ENCODE results near the gene NEURL1.

NEURL1 gene

DNA sequence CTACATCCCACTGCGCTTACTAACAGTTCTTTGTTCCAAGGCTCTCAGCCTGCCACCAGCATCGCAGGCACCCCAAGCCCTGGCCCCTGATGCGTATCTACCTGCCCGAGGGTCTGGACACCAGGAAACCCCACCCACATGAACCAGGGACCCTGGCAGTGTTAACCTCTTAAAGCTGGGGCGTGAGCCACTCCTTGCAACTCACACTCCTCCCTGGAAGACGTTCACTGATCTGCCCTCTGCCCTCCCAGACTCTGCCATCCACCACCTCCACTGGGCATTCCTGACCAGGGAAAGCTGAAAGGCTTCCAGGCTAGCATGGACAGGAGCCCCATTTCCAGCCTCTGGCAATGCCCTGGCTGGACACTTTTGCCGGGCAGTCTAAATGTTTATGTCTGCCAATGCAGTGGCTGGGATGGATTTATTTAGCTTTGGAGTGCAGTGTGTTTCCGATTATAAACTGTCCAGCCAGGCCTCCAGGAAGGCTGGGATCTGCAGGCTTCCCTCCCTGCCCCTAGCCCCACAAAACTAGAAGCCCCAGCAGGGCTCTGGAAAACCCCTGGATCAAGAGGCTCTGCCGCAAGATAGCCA lies 117.5 kb downstream of the NEURL1 start:
- no peak for DNase-seq

DNA sequence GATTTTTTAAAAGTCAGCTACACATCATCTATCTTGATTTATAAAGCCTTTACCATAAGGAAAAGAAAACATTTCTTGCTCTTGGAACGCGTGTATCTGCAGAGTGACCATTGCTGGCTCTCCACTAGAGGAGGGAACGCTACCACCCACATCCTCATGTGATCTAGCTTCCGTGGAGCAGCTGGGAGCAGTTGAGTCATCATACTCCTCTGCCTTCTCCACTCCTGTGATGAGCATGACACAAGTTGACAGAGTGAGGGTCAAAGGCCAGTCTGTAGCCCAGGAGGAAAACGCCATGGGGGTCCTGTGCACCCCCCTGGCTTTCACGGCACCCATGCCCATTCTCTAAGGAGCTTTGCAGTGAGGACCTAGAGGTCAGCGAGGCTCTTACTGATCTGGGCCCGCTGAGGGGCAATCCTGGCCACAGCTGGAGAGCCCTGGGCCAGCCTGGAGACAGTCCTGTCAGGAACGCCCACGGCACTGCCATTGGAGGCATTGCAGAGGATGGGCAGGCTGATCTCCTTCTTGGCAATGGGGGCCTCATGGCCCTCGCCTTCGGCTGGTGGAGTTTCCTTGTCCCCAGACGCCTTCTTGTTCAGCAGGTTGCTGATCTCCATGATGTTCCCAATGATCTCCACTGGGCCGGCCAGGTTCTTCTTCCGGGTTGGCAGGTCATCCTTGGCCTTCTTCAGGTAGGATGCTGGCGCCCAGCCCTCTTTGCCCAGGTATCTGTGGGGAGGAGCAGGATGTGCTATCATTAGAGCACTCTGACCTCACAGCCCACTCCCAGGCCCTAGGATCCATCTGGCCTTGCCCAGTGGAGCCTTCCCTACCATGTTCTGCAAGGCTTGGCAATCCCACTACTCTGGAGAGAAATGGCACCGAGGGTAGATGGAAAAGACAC lies 119.2 kb downstream of the NEURL1 start:
- DNase-seq = no peak

DNA sequence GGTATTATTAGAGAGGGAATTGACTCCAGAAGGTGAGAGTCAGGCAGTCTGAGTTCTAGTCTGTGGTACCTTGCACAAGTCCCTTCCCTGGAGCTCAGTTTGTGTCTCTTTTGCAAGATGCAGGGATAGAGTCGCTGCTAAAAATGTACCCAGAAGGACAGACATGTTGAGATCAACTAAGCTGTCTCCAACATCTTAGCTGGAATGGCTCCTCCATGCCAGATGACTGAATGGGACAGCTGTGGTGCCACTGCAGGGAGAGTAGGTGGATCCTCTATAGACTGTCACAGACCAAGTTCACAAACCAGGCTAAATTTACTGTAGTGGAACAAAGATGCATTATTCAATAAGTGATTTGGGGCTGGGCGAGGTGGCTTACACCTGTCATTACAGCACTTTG lies 120.1 kb downstream of the NEURL1 start:
- no peak for DNase-seq

DNA sequence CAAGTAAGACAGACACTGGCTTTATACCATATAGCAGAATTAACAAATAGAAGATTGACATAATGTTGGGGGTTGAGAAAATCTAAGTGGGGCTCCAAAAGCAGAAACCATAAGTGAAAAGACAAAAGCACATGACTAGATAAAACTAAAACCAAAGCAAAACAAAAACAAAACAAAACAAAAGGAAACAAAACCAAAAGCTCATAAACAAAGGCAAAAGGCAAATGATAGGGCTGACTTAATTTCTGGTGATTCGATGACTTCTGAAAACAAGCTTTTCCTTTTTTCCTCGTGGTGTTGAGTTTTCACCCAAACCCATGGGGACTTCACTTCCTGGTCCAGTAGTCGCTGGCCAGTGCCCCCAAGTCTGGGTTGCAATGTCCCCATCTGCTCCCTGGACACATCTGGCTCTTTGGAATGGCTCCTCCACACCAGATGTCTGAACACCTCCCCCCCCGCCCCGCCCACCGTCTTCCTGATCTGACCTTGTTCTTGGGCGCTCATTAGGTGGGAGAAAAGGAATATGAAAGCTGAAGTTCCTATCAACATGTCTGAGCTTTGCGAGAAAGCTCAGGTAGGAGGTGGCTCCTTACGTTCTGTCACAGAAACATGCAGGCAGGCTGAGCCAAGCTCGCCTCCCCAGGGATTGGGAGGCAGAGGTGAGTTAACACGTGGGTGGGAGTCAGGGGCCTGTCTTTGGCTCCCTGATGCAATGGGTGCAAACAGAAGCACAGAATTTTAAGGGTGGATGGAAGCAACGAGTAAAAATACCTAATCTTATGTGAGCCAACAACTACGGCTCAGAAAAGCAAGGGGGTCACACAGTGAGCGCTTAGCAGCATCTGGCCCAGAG lies 121.0 kb downstream of the NEURL1 start:
- DNase-seq = no peak

DNA sequence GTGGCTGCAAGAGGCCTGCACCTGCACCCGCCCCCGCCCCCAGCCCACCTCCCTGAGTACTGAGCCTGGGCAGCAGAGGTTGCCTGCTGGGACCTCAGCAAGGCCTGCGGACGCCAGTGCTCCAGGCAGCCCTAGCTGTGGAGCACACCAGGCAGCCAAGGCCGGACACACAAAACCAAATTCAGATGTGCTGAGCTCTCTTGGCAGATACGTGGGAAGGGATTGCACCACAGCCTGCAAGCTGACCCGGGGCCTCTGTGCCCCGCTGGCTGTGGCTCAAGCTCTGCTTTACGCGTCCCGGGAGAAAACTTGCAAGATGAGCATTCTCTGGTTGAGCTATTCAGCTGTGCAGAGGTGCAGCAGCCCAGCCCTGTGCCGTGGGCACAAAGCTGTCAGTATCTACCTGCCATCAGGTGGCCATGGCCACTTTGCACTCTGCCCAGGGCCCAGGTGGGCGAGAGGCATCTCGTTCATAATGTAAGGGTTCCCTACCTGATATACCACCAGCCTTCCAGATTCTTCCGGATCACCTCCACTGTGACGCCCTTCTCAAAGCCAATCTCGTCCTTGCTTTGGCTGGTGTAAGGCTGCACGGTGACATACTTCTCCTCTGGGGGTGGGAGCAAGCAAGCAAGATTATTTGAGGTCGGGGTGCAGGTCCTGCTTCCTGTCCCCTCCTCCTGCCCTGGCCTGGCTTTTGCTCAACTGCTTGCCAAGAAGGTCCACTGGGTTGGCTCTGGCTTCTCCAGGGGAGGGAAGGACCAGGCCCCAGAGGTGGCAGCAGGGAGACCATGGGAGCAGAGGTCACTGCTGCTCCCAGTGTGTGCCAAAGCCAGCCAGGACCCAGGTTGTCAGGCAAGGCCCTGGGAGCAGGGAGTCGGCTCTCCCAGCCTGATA lies 123.4 kb downstream of the NEURL1 start:
- no peak for DNase-seq

DNA sequence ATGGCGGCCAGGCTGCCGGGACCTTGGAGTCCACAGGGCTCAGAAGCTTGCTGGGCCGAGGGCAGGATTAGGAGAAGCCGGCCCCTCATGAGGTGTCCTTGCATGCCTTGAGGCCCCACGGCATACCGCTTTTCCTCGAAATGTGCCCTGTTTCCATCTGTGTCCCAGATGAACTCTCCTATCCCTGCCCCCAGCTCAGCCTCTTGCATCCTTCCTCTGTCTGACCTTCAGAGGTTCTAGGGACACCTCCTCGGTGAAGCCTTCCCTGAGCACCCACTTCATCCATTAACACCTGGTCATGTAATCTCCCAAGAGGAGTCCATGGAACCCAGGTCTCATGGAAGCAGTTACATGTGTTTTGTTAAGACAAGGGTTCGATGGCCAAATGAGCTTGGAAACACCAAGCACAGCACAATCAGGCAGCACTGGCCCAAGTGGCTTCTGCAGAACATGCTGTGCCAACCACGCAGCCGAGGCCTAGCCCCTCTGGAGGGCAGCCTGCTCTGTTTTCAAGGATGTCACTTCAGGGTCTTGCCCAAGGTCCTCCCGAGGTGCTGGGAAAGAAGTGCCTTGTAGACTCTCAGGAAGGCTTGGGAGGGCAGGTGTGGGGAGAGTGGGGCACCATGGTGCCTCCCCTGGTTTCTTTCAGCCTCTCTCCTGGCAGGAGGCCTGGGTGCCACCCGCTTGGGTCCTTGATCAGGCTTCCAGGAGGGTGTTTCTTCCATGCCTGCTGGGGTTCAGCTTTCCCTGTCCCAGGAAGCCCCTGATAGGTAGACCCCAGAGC lies 124.3 kb downstream of the NEURL1 start:
- no peak for DNase-seq

DNA sequence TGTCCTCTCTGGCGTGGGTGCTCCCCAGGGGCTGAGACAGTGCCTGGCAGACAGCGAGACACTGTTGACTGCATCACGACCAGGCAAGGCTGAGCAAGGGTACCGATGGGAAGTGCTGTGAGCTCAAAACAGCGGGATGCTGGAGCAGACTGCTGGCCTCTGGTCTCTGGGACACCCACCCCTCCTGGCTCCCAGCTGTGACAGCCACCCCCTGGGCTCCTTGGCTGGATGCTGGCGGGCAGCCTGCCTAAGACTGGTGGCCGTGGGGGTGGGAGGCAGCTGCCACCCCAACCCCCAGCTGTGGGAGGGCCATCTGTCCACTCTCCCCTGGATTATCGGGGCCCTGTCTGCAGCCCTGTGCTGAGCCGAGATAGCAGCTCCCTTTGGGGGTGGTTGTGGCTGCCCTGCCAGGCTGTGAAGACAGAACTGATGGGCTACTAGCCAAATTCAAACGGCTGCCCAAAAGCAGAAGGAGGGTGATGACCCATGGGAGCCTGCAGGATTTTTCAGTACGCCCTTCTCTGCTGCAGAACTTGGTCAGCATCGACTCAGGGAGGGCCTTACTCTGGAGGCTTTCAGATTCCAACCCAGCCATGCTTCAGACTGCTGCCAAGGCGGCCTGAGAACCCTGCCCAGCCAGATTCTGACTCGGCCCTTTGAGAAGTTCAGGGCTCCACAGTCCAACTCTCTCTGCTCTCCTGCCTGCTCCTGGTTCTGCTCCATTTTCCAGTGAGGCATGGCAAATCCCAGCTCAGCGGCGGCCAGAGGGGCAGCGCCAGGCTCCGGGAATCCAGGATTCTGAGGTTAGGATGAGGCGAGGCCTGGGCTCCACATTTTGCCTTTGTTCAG lies 125.3 kb downstream of the NEURL1 start:
- no peak for DNase-seq

DNA sequence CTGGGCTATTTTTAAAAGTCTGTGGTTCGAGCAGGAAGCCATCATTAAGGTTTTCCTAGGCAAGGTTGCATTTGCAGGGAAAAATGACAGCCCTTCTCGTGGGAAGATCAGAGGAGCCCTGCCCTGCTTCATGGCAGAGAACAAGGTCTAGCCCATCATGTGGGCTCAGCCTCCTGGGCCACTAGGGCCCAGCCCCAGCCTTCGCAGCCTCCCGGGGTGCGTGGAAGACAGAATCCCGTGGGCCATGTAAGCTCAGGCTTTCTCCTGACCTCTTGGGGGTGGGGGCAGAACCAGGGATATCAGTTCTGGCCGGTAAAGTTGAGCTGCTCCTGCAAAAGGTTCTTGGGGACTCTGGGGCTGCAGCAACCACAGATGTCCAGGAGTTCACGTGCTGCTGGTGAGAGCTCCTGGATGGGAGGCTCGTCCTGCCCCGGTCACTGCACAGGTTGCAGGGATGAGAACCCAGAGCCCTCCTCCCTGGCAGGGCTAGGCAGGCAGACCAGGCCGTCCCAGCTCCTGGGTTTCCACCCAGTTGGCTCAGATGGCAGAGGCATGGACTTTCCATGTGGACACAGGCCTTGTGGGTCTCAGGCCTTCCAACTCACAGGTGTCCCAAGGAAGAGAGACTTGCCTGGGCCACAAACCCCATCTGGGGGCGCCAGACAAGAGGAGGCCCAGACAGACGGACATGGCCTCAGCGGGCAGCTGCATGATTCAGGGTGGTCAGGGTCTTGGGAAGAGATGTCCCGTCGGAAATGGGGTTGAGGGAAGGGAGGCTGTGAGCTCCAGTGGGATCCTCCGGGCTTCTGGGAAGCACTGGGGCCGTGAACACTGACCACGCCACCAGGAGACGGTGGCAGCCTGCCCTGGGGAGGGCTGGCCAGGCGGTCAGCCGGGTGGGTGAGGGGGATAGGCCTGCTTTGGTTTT lies 126.2 kb downstream of the NEURL1 start:
- DNase-seq = no peak

DNA sequence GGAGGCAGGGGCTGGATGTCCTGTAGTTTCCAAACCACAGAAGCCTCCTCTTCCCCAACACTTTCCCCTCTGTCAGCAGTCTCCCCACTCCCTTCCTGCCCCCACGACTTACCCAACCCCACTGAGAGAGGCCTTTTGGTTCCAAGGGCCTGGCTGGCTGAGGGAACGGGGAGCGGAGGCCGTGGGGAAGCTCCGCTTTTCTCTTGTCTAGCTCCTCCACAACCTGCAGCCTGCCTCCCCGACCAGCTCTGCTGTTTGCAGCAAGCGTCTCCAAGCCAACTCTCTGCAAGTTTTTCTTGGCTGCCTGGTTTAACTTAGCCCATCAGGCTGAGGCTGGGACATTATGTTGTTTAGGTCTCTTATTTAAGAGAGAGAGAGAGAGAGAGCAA lies 126.8 kb downstream of the NEURL1 start:
- no peak for DNase-seq

DNA sequence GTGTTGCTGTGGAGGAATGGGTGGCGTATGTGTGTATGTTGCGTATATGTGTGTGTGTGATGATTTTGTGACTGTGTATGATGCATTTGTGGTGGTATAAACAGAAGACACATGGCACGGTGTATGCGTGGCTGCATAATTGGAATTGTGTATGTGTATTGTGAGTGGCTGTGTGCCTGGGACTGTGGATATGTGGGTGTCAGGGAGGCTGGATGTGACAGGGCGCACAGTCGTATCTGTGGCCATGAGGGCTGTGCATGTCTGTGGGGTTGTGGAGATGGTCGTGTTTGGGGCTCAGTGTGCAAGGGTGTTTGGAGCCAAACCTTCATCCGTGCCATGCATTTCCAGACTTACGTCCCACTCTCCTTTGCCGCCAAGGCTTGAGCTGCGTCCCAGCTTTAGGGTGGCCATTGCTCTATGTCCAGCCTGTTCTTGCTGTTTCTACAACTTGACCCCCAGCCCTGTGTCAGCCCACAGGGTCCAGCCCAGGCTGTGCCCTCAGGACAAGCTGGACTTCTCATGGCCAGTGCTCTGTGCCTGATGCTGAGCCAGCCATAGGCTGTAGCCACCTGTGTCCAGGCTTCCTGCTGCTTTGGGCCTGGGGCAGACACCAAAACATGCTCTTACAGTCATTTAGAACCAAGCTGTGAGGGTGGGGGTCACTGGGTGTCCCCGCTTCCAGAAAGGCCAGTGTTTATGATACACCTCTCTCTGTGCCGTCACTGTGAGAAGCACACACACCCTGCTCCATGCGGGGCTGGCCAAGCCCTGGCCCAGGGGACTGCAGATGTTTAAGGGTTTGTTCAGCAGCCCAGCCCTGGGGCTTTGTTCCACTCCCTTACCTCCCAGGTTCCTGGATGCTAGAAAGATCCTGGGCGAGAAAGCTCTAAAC lies 127.6 kb downstream of the NEURL1 start:
- no peak for DNase-seq

DNA sequence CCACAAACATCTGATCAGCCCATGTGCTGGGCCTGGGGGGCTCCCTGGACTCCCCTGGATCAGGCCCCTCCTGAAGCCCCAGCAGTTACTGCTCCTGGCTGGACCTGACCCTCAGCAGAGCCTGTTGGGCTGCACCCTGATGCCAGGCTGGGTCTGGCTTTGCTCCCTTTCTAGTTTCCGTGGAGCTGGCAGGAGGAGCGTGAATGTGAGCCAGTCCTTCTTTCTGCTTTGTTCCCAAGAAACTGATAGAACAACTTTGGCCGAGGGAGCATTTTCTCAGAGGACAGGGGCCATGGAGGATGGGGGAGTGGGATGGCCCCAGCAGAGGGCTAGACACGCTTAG lies 128.2 kb downstream of the NEURL1 start:
- no peak for DNase-seq

DNA sequence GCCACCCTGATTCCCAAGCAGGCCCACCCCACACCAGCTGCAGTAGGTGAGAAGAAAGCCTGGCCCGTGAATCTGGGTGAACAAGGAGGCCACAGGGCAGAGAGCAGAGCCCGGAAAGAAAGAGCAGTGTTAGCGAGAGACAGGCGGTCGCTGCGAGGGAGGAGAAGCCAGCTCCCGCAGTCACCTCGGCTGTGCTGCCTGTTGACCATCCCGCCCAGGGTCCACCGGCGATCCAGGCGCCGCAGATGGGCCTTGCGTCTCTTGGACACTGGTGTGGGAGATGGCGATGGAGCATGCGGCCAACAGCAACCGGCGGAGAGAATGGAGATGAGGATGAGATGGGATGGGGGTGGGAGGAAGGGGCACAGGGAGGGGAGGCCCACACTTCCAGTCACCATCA lies 128.8 kb downstream of the NEURL1 start:
- DNase-seq = no peak

DNA sequence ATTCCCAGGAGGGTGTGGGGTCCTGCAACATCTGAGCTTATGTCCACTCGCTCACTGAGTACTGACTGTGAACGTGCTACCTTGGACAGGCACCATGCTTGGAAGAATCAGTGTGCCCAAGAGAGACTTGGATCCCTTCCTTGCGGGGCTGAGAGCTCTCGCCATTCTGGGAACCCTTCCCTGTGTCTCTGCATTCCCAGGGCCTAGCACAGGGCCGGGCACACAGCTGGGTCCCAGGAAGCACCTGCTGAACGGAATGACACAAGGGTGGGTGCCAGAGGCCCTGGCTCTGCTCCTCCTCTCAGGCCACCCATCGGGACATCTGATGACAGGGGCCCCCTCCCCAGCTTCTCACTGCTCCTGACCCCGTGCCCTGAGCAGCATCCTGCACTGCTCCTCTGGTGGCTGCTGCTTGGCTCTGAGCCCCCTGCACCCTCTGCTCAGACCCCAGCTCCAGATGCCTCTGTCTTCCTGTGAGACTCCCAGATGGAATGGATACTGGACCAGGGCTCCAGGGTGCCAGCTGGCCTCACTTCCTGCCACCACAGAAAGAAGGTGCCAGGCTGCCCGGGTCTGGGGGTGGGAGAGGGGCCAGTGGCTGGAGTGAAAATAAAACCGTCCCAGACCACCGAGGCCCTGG lies 129.6 kb downstream of the NEURL1 start:
- DNase-seq = no peak

DNA sequence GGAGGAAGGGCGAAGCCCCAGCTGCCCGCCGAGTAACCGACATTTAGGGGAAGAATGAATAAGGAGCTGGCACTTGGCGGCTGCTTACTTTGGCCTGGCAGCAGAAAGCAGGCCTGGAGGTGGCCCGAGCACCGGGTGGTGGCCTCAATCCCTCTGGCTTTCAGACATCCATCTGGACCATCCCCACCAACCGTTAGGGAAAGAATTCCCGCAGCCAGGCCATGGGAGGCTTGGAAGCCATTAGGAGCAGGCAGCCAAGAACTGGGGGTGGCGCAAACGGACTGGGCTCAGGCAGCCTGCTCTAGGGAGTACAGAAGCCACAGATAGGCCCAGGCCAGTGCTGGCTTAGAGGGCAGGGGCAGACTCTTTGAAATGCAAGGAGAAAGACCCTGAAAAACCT lies 132.7 kb downstream of the NEURL1 start:
- DNase-seq = no peak

DNA sequence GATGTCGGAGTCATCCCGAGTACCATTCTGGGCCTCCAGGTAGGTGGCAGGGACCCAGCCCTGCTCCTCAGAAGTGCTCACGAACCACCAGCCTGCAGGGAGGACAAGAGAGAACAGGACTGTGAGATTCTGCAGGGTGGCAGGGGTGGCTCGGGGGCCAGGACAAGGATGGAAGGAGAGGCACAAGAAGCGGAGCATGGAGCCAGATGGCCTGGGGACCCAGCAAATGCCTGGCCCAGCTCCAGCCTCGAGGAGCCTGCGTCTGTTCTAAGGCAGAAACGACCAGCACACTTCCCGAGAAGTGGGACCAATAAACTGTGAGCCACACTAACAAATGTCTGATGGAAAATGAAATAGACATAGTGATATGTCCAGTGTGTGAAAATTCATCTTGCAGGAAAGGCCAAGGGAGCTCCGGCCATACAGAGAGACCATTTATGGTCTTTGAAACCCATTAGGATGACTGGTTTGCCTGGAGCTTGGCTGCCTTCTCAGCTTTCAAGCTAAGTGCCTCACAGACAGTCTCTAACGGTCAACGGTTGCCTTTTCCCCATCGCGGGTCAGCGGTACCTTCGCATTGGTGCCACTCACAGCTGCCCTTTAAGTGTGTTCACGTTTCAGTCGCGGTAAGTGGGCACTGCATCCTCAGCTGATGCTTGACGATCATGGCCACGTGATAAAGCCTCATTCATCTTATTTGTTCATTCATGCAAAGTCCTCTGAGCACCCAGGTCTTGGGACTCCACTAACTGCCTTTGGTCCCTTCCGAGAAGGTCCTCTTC lies 133.8 kb downstream of the NEURL1 start:
- DNase-seq = no peak

DNA sequence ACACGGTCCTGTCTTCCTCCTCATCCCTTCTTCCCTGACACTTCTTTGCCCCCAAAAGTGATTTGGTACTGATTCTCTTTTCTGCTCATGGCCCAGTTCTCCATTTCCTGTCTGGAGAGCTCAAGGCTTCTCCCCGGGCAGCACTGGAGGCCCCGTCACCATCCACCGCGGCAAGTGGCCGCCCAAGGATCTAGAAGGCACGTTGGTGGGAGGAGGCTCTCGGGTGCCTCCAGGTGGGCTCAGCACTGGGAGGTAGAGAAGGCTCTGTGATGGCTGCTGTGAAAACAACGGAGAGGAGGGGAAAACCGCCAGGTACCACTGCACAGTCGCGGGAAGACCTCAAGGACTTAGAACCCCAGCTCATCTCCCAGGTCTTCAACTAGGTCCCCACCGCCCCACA lies 134.4 kb downstream of the NEURL1 start:
- DNase-seq = no peak

DNA sequence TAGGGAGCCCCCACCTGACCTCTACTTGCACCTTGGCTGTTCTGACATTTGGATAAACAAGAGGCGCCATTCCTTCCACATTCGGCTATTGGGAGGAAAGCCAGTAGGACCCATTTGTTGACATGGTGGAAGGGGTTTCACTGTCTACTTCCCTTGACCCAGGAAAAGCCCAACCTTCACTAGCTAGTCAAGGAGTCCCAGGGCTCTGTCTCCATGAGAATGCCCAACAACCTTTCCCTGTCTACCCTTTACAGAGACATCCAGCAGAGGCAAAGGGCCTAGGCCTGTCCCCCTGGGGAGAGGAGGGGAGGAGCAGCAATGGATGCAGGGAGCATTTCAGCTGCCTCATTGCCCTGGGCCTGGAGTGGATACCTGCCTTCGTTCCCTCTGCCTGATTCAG lies 136.1 kb downstream of the NEURL1 start:
- DNase-seq = no peak

Data from NCI-H2081 (cell line).